GM21737 (cell line): ENCODE results near the gene NUF2.
"Not testable (repeated sequence)": the region's sequence is repeated elsewhere in the genome, so short reads cannot be mapped to it uniquely, and the experiment has no call there.

Experiments used
- ATAC-seq: cut with Tn5 transposase; IDR thresholded peaks from one replicate; pipeline ENCODE4 v1.9.1; 2021; ENCODE audit warnings: mild to moderate bottlenecking, moderate library complexity; ENCODE audit not compliant: unreplicated experiment

Gene NUF2

DNA sequence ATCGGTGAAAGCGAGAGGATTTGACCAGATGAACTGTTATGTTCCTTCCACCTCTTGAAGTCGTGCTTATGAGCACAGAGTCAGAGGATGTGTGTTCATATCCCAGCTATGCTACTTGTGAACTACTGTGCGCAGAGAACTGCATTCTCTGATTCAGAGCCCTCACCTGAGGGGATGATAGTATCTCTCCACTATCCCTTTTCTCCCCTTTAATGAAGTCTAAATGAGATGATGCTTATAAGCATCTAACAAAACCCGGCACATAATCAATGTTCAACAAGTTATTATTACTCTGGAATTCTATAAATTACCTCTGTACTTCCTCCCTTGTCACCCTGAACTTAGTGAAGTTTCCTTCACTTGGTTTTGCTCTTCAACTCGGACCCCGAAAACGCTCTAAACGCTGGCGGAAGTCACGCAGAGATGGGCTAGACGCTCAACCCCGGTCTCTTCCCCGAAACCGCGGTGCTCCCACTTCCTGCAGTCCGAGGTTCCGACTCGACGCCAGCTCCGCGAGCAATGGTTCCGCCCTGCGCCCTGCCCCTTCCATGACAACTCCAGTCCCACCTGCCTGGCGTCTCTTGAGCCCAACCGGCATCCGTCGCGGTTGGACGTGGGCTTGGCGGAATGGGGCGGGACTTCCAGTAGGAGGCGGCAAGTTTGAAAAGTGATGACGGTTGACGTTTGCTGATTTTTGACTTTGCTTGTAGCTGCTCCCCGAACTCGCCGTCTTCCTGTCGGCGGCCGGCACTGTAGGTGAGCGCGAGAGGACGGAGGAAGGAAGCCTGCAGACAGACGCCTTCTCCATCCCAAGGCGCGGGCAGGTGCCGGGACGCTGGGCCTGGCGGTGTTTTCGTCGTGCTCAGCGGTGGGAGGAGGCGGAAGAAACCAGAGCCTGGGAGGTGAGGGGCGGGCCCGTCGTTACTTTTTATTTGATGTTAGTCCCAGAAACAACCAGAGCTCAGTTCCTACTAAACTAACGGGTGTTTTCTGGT is at the start of gene NUF2:
Gene NUF2 (plus strand): TSS at position 644 of the 995 bp plus-strand sequence. CDS start 4,098 bp downstream, outside the sequence.
- peak; percentile 94 for ATAC-seq

DNA sequence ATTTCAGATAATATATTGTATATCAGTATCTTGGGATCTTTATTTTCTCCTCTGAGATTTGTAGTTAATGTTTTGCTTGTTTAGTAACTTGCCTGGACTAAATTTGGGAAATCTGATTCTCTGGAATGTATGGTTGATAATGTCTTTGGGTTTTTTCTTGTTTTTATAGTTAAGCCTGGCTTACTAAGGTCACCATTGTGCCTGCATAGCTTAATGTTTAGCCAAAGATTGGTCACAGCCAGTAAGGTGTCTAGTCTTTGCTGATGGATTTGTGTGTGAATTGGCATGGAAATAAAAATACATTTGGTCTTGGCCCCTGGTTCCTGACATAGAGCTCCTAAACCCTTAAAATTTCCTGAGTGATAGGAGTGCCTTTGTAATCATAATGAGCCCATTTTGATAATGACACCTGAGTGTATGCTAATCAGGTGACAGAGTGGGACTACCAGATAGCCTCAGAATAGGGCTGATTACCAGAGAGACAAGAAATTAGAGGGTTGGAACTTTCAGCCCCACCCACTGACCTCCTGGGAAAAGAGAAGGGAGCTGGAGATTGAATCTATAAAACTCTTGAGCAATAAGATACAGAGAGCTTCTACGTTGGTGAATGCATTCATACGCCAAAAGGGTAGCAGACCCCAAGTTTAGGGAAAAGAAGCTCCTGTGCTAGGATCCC is 47.9 kb upstream of the NUF2 start:
- no peak for ATAC-seq

DNA sequence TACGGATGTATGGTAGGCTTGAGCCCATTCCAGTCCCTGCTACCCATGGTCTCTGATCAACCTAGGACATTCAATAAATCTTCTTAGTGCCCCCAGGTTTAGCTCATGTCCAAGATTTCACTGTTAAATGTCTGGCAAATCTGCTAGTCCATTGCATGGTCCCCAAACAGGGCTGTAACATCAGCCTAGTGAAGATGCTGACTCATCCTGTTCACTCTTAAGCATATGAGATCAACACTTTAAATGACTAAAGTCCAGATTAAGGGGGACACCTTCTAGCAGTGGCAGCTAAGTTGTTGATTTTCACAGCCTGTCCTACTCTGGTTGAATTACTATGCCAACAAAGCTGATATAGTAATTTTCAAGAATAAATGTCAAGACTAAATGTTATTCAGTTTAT is 46.5 kb upstream of the NUF2 start:
- no peak for ATAC-seq

DNA sequence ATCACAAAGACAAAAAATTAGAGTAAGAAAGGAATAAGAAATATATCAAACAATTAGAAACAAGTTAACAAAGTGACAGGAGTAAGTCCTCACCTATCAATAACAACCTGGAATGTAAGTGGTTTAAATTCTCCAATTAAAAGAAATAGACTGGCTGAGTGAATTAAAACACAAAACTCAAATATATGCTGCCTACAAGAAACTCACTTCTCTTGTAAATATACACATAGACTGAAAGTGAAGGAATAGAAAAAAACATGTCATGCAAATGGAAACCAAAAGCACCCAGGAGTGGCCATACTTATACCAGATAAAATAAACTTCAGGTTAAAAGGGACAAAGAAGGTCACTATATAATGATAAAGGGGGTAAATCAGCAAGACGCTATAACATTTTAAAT is 43.2 kb upstream of the NUF2 start:
- no peak for ATAC-seq

DNA sequence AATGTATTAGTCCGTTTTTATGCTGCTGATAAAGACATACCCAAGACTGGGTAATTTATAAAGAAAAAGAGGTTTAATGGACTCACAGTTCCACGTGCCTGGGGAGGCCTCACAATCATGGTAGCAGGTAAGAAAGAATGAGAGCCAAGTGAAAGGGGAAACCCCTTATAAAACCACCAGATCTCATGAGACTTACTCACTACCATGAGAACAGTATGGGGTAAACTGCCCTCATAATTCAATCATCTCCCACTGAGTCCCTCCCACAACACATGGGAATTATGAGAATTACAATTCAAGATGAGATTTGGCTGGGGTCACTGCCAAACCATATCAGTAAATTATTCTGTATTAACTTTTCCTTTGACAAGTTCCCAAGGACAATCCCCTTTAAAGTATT is 36.9 kb upstream of the NUF2 start:
- ATAC-seq: not testable (repeated sequence)

DNA sequence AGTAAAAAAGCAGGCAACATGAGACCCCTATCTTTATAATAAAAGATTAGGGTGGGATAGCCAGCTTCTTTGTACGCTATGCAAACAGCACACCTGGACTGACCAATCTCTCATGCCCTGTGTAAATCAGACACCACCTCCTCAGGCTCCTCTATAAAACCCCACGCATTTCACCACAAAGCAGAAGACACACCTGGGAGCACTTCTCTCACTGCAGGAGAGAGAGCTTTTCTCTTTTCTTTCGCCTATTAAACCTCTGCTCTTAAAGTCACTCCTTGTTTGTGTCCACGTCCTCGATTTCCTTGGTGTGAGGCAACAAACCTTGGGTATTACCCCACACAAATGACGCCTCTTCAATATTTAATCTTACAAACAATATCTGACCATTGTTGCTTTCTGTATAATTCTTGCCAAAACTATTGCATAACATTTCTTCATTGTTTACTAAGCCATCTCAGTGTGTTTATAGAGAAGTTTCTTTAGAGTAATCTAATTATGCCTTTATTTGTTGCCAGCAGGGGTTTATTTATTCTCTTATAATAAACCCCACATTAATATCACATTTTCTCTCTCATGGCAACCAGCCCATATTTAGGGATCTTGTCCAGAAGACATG is 31.6 kb upstream of the NUF2 start:
- no peak for ATAC-seq

DNA sequence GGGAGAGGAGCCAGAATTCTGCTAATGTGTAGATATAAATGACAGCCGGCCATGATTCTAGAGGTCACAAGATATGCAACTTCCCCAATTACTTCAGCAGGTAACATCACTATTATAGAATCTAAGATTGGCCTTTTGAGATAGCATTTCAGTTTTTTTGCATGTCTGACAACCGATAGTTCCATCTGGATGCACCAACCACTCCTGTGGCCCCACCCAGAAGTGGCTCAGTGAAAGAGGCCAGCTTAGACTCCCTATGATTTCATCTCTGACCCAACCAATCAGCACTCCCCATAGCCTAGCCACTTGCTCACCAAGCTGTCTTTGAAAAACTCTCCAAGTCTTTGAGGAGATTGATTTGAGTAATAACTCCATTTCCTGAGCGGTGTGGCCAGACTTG is 30.3 kb upstream of the NUF2 start:
- no peak for ATAC-seq

DNA sequence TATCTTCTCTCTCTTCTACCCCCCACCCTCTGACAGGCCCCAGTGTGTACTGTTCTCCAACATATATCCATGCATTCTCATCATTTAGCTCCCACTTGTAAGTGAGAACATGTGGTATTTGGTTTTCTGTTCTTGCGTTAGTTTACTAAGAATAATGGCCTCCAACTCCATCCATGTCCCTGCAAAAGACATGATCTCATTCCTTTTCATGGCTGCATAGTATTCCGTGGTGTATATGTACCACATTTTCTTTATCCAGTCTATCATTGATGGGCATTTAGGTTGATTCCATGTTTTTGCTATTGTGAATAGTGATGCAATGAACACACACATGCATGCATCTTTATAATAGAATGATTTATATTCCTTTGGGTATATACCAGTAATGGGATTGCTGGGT is 29.6 kb upstream of the NUF2 start:
- not testable (repeated sequence) for ATAC-seq

DNA sequence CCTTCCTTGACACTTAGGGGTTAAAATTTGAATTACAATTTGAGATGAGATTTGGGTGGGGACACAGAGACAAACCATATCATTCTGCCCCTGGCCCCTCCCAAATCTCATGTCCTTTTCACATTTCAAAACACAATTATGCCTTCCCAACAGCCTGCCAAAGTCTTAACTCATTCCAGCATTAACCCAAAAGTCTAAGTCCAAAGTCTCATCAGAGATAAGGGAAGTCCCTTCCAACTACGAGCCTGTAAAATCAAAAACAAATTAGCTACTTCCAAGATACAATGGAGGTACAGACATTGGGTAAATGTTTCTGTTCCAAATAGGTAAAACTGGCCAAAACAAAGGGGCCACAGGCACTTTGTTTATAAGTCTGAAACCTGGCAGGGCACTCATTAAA is 28.3 kb upstream of the NUF2 start:
- ATAC-seq: not testable (repeated sequence)

DNA sequence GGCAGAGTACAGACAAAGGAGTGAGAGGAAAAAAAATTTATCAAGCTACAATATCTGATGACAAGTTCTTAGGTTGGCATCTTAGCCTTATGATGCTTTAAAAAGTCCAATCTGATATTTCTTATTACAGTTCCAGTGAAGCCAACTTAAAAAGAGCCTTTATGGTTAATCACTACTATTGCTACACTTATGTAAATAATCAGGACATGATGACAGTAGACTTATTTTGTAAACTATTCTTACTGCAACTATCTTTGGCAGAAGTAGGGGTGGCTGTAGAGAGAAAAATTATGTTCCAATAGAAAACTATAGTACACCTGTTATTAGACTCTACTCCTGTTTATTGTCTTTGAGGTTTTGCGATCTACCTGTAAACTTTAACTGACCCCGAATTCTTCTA is 25.8 kb upstream of the NUF2 start:
- no peak for ATAC-seq

DNA sequence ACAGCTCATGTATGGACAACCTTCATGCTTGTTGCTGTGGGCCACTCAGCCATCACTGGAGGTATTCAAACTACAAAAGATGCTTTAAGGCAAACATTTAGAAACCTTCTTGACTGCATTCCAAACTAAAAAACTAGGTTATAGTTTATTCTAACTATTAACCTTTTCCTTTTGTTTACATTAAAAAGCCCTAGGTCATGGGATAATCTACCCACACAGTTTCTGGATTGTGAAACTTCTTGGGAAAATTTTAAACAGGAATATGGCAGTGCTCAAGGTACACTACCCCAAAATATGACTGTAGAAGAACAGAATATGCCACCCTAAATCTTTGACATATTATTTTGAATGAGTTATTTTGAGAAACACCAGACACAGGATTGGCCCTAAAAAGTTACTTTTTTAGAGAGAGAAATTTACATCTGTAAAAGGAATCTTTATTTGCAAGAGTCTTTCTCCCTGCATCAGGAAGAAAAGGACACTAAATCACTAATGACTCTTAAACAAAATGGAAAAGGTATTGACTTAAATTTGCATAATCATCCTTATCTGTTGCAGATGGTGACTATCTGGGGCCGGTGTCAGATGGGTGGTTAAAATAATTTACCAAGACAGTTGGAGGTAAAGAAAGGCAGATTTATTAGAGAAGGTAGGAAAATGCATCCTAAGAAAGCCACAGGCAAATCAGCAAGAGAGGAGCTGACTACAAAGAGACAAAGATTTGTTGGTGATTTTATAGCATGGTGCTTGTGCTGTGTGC is 25.1 kb upstream of the NUF2 start:
- ATAC-seq: no peak

DNA sequence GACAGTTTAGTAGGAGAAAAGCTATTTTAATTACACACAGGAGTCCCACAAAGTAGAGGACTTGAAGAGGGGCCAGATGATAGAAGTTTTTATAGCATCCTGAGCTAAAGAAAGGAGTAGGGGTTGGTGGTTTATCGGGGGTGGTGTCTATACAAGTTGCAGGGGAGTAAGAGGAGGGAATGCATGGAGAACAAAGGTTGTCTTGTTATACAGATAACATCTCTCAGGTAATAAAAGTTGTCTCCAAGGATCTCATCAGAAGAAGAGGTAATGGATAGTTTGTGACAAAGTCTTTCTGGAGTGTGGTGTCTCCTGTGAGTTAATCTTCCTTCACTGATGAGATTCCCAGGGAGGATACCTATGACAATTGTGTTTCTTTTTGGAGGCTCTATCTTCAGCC is 23.4 kb upstream of the NUF2 start:
- no peak for ATAC-seq

DNA sequence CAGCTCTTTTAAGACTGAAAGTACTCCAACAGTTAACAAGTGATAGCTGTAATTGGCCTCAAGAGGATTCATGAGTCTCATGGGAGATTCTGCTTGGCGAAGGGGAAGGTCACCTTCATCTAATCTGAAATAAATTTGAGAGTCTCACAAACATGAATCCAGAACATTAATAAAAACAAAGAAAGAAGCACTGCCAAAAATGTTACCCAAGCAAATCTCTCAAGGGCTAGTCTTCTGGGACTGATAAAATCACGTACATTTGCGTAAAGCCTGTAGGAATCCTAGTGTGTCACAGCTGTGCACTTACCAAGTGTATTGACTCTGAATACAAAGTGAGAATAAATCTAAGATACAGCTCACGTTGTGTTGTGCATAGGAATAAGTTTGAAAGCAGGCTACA is 21.2 kb upstream of the NUF2 start:
- no peak for ATAC-seq

DNA sequence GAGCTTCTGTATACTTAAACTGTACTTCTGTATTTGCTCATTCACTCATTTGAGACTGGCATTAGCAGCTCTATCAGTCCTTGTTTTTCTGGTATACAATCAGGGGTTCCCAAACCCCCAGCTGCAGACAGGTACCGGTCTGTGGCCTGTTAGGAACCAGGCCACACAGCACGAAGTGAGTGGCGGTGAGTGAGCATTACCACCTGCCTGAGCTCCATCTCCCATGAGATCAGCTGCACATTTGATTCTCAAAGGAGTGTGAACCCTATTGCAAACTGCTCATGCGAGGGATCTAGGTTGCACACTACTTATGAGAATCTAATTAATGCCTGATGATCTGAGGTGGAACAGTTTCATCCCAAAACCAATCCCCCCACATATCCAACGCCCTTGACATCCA is 18.2 kb upstream of the NUF2 start:
- no peak for ATAC-seq

DNA sequence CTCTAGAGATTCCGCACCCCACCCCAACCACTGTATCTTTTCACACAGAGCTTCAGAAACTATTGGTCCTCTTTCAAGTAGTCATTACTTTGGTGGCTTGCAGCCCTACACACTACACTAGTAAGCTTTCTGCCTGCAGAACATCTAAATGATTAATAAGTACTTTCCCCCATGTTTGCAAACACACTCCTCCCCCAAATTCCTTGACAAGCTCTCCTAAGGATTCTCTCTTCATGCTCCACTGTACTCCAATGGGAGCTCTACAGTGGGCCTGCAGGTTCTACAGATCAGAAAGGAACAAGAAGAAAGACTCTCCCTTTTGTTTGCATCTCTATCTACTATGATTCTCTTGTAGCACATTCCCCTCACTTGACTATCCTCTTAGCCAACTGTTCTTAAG is 16.3 kb upstream of the NUF2 start:
- ATAC-seq: no peak

DNA sequence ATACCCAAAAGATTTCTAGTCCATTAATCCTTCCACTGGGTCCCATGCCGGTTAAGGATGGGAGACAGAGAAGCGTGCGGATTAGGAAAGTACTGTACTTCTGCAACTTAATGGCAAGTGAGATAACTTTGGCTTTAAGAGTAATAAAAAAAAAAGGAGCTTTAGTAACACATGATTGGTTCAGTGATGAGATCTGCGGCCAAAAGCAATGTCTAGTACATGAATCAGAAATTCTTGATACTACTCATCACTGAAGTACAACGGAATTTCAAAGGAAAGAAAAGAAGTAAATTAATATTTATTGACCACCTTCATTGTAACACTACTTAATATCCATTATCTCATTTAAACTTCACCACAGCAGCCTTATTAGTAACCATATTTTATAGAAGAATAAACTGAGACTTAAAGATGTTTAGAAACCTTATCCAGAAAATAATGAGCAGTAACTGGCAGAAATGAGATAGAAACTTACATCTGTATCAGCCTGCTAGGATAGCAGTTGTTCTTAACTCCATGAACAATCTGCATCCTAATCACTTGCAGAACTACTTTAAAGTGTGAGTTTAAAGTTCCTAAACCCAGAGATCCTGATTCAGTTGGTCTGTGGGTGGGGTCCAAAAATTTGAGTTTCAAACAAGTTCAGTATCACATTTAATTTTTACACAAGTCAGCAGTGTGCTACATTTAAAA is 14.1 kb upstream of the NUF2 start:
- ATAC-seq: no peak

DNA sequence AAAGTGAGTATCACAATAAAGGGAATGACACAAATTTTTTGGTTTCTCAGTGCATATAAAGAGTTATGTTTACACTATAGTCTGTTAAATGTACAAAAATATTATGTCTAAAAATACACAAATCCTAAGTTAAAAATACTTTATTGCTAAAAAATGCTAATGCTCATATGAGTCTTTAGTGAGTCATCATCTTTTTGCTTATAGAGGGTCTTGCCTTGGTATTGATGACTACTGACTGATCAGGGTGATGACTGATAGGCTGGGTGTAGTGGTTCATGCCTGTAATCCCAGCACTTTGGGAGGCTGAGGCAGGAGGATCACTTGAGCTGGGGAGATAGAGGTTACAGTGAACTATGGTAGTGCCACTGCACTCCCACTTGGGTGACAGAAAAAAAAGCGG is 12.9 kb upstream of the NUF2 start:
- ATAC-seq: no peak

DNA sequence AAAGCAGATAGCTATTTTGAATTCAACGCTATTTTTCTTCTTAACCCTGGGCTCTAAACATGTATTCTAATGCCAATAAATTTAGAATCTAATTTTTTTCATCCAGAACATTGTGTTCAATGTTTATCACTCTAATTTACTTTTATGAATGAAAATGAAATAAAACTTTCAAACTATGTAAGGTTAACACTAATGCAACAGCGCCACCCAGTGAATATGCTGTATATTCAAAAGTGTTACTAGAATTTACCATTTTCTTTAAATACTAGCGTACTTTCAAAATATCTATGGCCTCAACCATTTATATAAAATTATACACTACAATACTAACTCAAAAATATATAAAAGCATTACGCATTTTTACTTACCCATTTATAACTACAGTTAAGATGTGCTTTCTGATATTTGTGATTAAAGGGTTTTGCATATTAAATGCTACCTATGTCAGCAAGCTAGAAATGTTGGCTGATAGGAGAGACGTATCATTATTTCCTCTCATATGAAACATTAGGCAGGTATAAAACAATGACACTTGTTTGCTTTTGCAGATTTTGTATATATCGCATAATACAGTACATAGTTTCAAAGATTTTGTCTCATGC is 5.9 kb upstream of the NUF2 start:
- ATAC-seq: no peak

DNA sequence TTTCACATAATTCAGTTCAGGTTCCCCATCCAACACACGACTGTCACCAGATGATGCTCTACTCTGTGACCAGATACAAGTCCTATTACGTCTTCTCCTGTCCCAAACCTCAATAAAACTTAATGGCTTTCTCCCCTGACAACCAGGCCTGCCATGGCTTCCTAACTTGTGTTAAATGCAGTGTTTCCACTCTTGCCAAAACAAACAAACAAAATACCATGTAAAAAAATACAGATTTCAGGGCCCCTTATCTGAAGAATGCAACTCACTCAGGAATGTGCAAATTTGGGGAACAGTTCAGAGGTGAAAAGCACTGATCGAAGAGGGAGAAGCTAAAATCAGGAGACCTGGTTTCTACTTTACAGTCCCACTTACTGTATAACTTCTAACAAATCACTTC is 863 bp upstream of the NUF2 start:
- no peak for ATAC-seq

DNA sequence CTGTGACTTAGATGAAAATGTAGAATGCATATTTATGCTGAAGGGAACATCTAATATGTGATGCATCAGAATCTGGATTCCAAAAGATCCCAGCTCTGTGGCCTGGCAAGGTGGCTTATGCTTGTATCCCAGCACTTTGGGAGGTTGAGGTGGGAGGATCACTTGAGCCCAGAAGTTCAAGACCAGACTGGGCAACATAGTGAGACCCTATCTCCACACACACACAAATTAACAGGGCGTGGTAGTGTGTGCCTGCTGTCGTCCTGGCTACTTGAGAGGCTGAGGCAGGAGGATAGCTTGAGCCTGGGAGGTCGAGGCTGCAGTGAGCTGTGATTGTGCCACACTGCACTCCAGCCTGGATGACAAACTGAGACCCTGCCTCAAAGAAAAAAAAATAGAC is 1.6 kb downstream of the NUF2 start:
- ATAC-seq: not testable (repeated sequence)
